WERI-Rb-1 (cell line): ENCODE data around the gene CDC14B.

Source experiments
- DNase-seq: peaks from one replicate; pipeline ENCODE4 v3.0.0-alpha.2; 2020
- H3K27ac ChIP-seq: fragments of 250-450 bp; sonication (Bioruptor Pico); 2 replicates; pipeline ENCODE4 v1.5.1; 2020; ENCODE audit warnings: mild to moderate bottlenecking, moderate library complexity
- H3K27me3 ChIP-seq: fragments of 250-450 bp; sonication (Bioruptor Pico); 2 replicates; pipeline ENCODE4 v1.5.1; 2021; ENCODE audit warnings: mild to moderate bottlenecking, low read depth, moderate library complexity; ENCODE audit not compliant: insufficient read depth, severe bottlenecking
- H3K36me3 ChIP-seq: fragments of 250-450 bp; sonication (Bioruptor Pico); 2 replicates; pipeline ENCODE4 v1.5.1; 2020; ENCODE audit warnings: mild to moderate bottlenecking, moderate library complexity
- H3K4me3 ChIP-seq: 2 replicates; pipeline ENCODE4 v1.5.1; 2011; ENCODE audit warnings: low read depth, mild to moderate bottlenecking, control low read depth, low read length
- H3K9me3 ChIP-seq: fragments of 250-450 bp; sonication (Bioruptor Pico); 2 replicates; pipeline ENCODE4 v1.5.1; 2021; ENCODE audit warnings: mild to moderate bottlenecking, moderate library complexity; ENCODE audit not compliant: severe bottlenecking
- CTCF ChIP-seq: IDR thresholded peaks from 2 replicates; pipeline ENCODE4 v1.5.1; 2011; ENCODE audit warnings: low read depth, mild to moderate bottlenecking, control low read depth, inconsistent platforms, low read length

CDC14B gene

GRCh38 chr9:96607971-96608370 lies 11.7 kb downstream of the CDC14B start:
- Histone ChIP-seq H3K36me3 (no peaks in the 10 kb centered on the region), H3K9me3 (no peaks in the 10 kb centered on the region), H3K27me3 (no peaks in the 10 kb centered on the region), H3K4me3 (no peak overlapping the region), H3K27ac (no peak overlapping the region)
- TF ChIP-seq CTCF, result no peak
- no peak for DNase-seq

GRCh38 chr9:96605328-96605727 lies 14.3 kb downstream of the CDC14B start:
- Histone ChIP-seq H3K27me3 (no peaks in the 10 kb centered on the region), H3K27ac (no peak overlapping the region), H3K4me3 (no peak overlapping the region), H3K9me3 (no peaks in the 10 kb centered on the region), H3K36me3 (no peaks in the 10 kb centered on the region)
- DNase-seq, result no peak
- no peak for TF ChIP-seq CTCF

GRCh38 chr9:96604004-96604319 lies 15.7 kb downstream of the CDC14B start:
- Histone ChIP-seq H3K36me3 (no peaks in the 10 kb centered on the region), H3K9me3 (no peaks in the 10 kb centered on the region), H3K27ac (no peak overlapping the region), H3K27me3 (no peaks in the 10 kb centered on the region), H3K4me3 (no peak overlapping the region)
- no peak for DNase-seq
- no peak for TF ChIP-seq CTCF

- Histone ChIP-seq H3K4me3 (no peak overlapping the region), H3K27me3 (no peaks in the 10 kb centered on the region), H3K9me3 (no peaks in the 10 kb centered on the region), H3K36me3 (no peaks in the 10 kb centered on the region), H3K27ac (no peak overlapping the region)
- no peak for DNase-seq
- no peak for TF ChIP-seq CTCF
Measured at GRCh38 chr9:96603305-96604003, 16.2 kb downstream of the CDC14B start.

GRCh38 chr9:96599298-96599697 lies 20.3 kb downstream of the CDC14B start:
- H3K27ac ChIP-seq, result no peak overlapping the region
- H3K36me3 ChIP-seq, result no peaks in the 10 kb centered on the region
- DNase-seq, result no peak
- no peaks in the 10 kb centered on the region for H3K9me3 ChIP-seq
- no peak overlapping the region for H3K4me3 ChIP-seq
- no peak for TF ChIP-seq CTCF
- H3K27me3 ChIP-seq, result no peaks in the 10 kb centered on the region

GRCh38 chr9:96596601-96597111 lies 23.0 kb downstream of the CDC14B start:
- no peak overlapping the region for H3K27ac ChIP-seq
- no peaks in the 10 kb centered on the region for H3K36me3 ChIP-seq
- H3K9me3 ChIP-seq, result no peaks in the 10 kb centered on the region
- no peak overlapping the region for H3K4me3 ChIP-seq
- H3K27me3 ChIP-seq, result no peaks in the 10 kb centered on the region
- TF ChIP-seq CTCF, result no peak
- no peak for DNase-seq
